ENCODE measurements around the gene CUTA. TPM values are rescaled to one million over a fixed set of nuclear protein-coding genes. Genes with fewer than 3 reads are reported as not detected.

CUTA gene
- total and polyA plus RNA-seq, 2 of the 13 experiments (the other 11 are each of a cell fraction or from before 2014, with no cell fraction given) = 170 to 180 TPM

GRCh38 chr6:33410711-33411631 lies 6.9 kb downstream of the CUTA start, which contains the start of gene PHF1 (continued):
- TF ChIP-seq ZNF609 (CRISPR knock-in tag; IDR thresholded peaks at IDR 0.05; ENCODE audit: borderline replicate concordance) = no peak
- TF ChIP-seq ZNF550 (CRISPR knock-in tag; IDR thresholded peaks at IDR 0.05; ENCODE audit: borderline replicate concordance) = no peak
- no peak for TF ChIP-seq TOE1 (CRISPR knock-in tag; IDR thresholded peaks at IDR 0.05)
- no peak for TF ChIP-seq PHF21A (CRISPR knock-in tag; IDR thresholded peaks at IDR 0.05)
- TF ChIP-seq ZNF749 (CRISPR knock-in tag; IDR thresholded peaks at IDR 0.05; ENCODE audit: borderline replicate concordance) = 0 out of 2 replicates have a peak, but pooled peaks have one; percentile 42
- TF ChIP-seq NR2F1 (CRISPR knock-in tag; IDR thresholded peaks at IDR 0.05) = no peak
- TF ChIP-seq ZNF3 (CRISPR knock-in tag; IDR thresholded peaks at IDR 0.05) = no peak
- peak; percentile 41 for TF ChIP-seq KDM5A (IDR thresholded peaks at IDR 0.05; ENCODE audit: borderline replicate concordance, low read length)
- no peak for TF ChIP-seq ZNF567 (CRISPR knock-in tag; IDR thresholded peaks at IDR 0.05; ENCODE audit: borderline replicate concordance)
- TF ChIP-seq ATF7-NPFF (CRISPR knock-in tag; IDR thresholded peaks at IDR 0.05; ENCODE audit: low read depth) = peak; percentile 62; the same call in 1 of the 2 replicates
- no peak for TF ChIP-seq ZNF513 (CRISPR knock-in tag; conservative IDR thresholded peaks at IDR 0.05)
- peak; percentile 0; the same call in 1 of the 2 replicates for TF ChIP-seq HOXA5 (CRISPR knock-in tag; IDR thresholded peaks at IDR 0.05)
- peak in 1 of 2 experiments; percentile 65; a peak in 1 of 4 replicates for TF ChIP-seq POLR2A (IDR thresholded peaks at IDR 0.05; ENCODE audit: insufficient read depth in 1 of 2, low read depth in 2 of 2, low read length in 2 of 2)
- TF ChIP-seq ISL2 (CRISPR knock-in tag; IDR thresholded peaks at IDR 0.05) = no peak
- no peak for TF ChIP-seq SP1 (IDR thresholded peaks at IDR 0.05)
- TF ChIP-seq SP1 (CRISPR knock-in tag; IDR thresholded peaks at IDR 0.05) = peak; percentile 28; the same call in 1 of the 2 replicates
- TF ChIP-seq NRL (CRISPR knock-in tag; IDR thresholded peaks at IDR 0.05; ENCODE audit: borderline replicate concordance) = peak; percentile 74; the same call in 1 of the 2 replicates
- TF ChIP-seq SIN3A (IDR thresholded peaks at IDR 0.05; ENCODE audit: borderline replicate concordance, low read depth, low read length) = peak; percentile 54; the same call in 1 of the 2 replicates
- peak; percentile 37; the same call in 1 of the 2 replicates for TF ChIP-seq ZFX (CRISPR knock-in tag; IDR thresholded peaks at IDR 0.05; ENCODE audit: low read depth)
- TF ChIP-seq ZNF761 (CRISPR knock-in tag; conservative IDR thresholded peaks at IDR 0.05) = no peak
- no peak for TF ChIP-seq NCOA2 (CRISPR knock-in tag; IDR thresholded peaks at IDR 0.05)
- TF ChIP-seq SAFB2 (CRISPR knock-in tag; IDR thresholded peaks at IDR 0.05; ENCODE audit: borderline replicate concordance, low read depth) = no peak
- TF ChIP-seq ZNF326 (CRISPR knock-in tag; IDR thresholded peaks at IDR 0.05; ENCODE audit: borderline replicate concordance) = no peak

Data from HepG2 (cell line).